Fibroblast of upper back skin (primary cell): ENCODE measurements around the gene ANKRD50.

ENCODE experiments used
- DNase-seq: peaks from one replicate; pipeline ENCODE4 v3.0.0-alpha.2; 2013

ANKRD50 gene

DNA sequence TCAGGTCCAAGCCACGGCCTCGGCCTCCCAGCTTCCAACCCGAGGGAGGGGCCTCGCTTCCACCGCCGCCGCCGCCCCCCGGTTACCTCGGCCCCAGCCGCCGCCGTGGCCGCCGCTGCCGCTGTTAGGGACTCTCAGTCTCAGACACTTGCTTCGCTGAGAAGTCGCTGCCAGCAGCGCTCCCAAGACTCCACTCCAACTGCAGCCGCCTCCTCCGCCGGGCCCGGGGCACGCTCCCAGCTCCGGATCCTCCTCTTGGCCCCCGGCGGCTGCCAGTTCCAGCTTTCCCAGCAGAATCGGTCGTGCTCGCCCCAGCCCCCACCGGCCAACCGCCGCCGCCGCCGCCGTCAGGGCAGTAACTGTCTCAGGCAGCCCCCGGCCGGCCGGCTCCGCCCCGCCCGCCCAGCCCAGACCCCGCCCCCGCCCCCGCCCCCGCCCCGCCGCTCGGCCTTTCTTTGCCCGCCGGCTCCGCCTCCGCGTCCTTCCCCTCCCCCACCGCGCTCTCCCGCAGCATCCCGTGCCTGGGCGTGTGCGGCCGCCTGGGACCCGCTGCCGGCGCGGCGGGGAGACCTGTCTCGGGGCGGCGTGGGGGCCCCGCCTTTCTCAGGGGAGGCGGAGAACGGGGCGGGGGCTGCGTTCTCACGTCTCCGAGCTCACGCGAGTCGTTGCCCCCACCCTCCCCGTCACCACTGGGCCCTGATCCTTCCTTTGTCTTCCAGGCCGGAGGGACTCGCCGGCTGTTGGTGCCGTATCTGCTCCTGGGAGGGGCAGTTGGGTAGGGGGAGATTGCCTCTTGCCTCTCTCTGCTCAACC lies at the start of gene ANKRD50:
TSS of gene ANKRD50 (minus strand) at position 361 of the 813 bp plus-strand sequence. CDS start 2,221 bp downstream, outside the sequence.
- peak; percentile 96 for DNase-seq

DNA sequence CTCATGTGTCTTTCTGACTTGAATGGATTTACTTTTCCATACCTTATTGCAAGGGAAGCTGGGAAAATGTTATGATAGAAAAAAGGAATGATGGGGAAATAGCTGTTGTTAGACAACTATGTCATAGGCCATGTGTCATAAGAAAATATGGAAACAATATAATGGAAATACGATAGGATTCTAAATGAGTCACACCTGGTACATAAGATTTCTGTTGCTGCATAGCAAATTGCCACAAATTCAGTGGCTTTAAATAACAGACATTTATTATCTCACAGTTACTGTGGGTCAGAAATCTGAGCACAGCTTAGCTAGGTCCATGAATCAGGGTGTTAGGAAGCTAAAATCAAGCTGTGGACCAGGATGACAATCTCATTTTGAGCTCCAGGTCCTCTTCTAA lies 44.6 kb upstream of the ANKRD50 start:
- DNase-seq = peak; percentile 54

DNA sequence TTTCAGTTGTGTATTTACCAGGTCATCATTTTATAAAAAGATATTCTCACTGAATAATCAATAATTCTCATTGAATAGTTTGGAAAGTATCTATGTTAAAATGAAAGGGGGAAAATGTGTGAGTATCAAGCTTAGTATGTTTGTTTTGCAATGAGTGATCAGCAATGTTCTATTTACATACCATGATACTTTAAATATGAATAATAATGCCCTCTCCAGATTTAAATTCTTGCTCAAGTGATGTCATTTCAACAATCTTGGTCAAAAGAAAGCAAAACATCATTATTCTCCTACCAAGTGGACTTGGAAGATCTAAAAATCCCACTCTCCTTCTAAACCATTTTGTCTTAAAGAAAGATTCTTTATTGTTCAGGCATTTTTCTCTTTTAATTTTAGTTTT lies 42.1 kb upstream of the ANKRD50 start:
- DNase-seq = no peak

GRCh38 chr4:124753941-124754581 lies 41.5 kb upstream of the ANKRD50 start:
- no peak for DNase-seq

DNA sequence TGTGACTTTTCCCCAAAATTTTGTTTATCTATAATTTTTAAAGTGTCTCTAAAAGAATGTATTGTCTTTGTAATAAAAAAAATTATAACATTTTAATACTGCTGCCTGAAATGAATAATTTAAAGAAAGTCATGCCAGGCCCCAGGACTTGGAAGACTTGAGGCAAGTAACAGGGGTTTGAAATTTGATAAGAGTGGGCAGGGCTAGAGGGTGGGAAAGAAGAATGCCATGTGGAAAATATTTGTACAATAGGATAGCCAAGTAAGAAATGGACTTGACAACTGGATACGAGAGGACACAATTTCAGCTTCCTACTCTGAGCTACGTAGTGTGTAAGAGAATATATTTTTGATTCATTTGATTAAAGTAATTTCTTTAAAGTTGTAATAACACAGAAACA lies 36.9 kb upstream of the ANKRD50 start:
- DNase-seq = no peak

DNA sequence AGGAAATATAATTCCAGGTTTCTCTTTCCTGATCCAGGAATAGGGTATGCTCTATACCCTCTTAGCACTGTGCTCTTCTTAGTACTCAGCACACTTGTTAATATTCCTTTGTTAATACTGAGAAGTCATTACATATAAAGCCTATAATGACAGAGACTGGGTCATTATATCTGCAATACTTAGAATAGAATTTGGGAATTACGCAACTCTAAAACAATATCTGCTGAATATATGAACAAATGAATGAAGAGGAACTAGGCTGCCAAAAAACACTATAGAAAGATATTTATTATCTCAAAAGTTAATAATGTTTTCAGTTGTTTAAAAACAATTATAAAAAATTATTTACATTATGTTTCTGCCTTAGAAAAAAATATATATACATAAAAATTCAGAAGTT lies 36.4 kb upstream of the ANKRD50 start:
- DNase-seq = no peak

DNA sequence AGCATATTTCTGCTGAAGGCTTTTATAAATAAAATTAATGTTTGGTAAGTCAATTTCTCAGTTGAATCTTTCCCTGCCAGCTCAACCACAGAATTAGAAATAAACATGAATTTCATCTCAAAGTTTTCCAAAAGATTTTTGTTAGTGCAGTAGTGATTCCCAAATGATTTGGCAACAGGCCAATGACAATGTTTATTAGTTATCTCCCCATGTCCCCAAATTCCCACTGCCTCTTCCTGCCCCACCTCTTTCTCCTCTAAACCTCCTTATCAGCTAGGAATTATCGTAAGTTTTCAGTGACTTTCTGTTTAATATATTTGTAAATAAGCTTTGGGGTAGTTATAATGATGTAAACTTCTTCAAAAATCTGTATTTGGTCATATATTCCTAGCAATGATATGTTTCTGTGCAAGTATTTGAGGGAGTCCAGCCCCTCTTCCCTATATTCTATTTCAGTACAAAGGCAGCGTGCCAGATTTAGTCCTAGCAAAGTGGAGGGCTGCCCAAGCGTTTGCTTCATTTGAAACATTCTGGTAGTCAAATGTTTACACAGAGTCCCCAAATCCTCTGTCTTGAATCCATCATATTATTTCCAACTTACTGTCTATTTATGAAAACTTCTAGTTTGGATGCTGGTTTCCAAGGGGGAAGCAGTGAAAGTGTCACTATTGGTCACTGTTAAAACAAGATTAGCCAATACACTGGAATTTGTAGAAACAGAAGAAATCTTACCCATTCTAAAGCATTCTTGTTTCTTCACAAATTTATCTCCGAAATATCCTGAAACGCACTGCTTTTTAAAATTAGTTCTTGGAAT lies 33.7 kb upstream of the ANKRD50 start:
- no peak for DNase-seq

- DNase-seq = no peak
These were observed 31.2 kb upstream of the ANKRD50 start for GRCh38 chr4:124743711-124744110.

DNA sequence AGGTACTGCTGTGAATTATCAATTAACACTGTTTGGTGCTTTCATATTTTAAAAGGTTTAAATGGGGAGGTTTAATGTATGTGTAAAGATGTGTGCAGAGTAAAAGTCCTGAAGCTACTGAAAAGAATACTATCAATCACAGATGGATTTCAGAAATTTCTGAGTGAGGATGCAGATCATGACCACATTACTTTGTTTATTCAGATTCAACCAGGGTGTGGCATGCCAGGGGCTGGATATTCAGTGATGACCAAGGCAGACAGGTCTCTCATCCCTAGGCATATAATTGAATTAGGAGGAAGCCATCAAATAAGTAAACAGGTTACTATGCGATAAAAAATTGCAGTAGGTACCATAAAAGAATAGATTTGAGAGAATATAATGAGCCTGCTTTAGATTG lies 28.0 kb upstream of the ANKRD50 start:
- DNase-seq = no peak

GRCh38 chr4:124738994-124739393 lies 26.5 kb upstream of the ANKRD50 start:
- no peak for DNase-seq

GRCh38 chr4:124737619-124738018 lies 25.1 kb upstream of the ANKRD50 start:
- DNase-seq = no peak

- DNase-seq = no peak
These were observed 24.0 kb upstream of the ANKRD50 start for GRCh38 chr4:124736526-124736925.

DNA sequence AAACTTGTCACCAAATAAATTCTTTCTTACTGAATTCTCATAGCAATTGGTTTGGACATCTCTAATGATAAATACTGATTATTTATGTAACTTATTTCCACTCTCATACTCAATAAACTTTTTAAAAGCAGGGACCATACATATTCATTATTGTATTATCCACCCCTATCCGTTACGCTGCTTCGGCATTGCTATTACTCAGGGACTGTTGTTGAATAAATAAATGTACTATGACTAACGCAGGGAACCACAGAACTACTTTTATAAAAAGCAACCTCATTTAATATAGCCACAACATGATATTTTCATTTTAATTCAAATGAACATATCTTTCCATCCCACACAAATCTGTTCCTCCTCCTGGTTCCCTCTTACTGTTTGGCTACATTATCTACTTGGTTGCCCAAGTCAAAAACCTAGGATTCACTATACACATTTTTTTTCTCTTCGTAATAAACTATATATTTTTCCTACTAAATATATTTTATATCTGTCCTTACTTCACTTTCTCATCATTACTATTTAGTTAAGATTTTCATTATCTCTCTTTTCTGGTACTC lies 14.9 kb upstream of the ANKRD50 start:
- DNase-seq = no peak

- no peak for DNase-seq
These were observed 13.7 kb upstream of the ANKRD50 start for GRCh38 chr4:124726269-124726668.

GRCh38 chr4:124722071-124722470 lies 9.5 kb upstream of the ANKRD50 start:
- peak; percentile 26 for DNase-seq

GRCh38 chr4:124717101-124717500 lies 4.6 kb upstream of the ANKRD50 start:
- no peak for DNase-seq

- DNase-seq = peak; percentile 77
These were observed 657 bp upstream of the ANKRD50 start for GRCh38 chr4:124713185-124713592.

- peak; percentile 74 for DNase-seq
These were observed 811 bp downstream of the ANKRD50 start for GRCh38 chr4:124711471-124712371.

DNA sequence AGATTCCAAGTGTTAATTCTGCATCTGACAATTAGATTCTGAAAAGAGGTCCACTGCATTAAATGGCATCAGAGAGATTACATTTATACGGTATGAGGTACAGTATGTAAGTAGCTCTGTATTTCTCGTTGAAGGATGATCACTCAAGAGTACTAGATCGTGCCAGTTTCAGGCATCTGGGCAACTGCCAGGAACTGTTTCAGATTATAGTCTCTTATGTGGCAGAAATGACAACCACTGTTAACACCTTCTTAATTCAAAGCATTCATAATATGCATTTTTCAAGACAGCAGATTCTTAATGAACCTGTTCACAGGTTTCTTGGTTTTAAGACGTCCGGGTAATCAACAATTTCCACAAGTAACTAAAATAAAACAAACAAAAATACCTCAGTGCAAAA lies 1.6 kb downstream of the ANKRD50 start:
- DNase-seq = peak; percentile 18

- DNase-seq = no peak
These were observed 2.4 kb downstream of the ANKRD50 start for GRCh38 chr4:124710015-124710741.

GRCh38 chr4:124708517-124709300 lies 3.8 kb downstream of the ANKRD50 start:
- DNase-seq = peak; percentile 75
